Measurements from ENCODE around the gene FYB1. TPM values are rescaled to one million over a fixed set of nuclear protein-coding genes. Genes with fewer than 3 reads are reported as not detected.

FYB1 gene
- total RNA-seq, 1 donor from 2014 or later = 0.11 TPM

DNA sequence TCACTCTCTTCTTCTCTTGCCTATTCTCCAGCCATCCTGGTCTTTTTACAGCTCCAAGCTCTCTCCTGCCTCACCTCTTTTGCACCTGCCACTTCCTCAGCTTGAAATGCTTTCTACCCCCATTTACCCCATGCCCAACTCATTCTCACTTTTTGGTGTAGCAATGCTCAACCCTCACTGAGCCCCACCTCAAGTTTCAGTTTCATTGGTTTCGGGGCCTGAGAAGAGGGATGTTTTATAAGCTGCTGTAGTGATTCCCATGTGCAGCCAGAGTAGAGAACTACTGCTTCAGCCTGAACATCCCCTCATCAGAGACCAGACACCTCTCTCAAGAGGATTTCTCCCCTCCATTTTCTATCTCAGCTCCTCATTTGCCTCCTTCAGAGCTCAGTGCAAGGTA is 45.2 kb upstream of the FYB1 start:
- Mint-ChIP-seq H3K4me1 (ENCODE audit: low read depth, unreplicated experiment) (peaks cover 8% of the 10 kb centered on the region), H3K36me3 (ENCODE audit: low read depth, unreplicated experiment) (no peaks in the 10 kb centered on the region), H3K27ac (ENCODE audit: unreplicated experiment) (no peak overlapping the region), H3K27me3 (ENCODE audit: low read depth, unreplicated experiment) (peaks cover 2% of the 10 kb centered on the region), H3K9me3 (ENCODE audit: unreplicated experiment) (no peaks in the 10 kb centered on the region), H3K4me3 (ENCODE audit: unreplicated experiment) (no peak overlapping the region)
- Histone ChIP-seq H3K4me2 (ENCODE audit: low read length) (no peak overlapping the region), H2AFZ (ENCODE audit: low read depth, low read length) (no peak overlapping the region), H3K79me2 (ENCODE audit: insufficient read depth, low read length) (no peaks in the 10 kb centered on the region), H3K36me3 (ENCODE audit: insufficient read depth, low read length) (no peaks in the 10 kb centered on the region), H3K27ac (ENCODE audit: low read depth, low read length) (no peak overlapping the region), H3K4me3 (ENCODE audit: insufficient read depth, low read depth, low read length) (no peak overlapping the region), H3K27me3 (ENCODE audit: insufficient read depth, low read length) (no peaks in the 10 kb centered on the region), H3K9ac (ENCODE audit: low read length) (no peak overlapping the region), H4K20me1 (ENCODE audit: insufficient read depth, low read length) (no peaks in the 10 kb centered on the region), H3K9me3 (ENCODE audit: insufficient read depth, low read depth, low read length) (no peaks in the 10 kb centered on the region), H3K4me1 (ENCODE audit: insufficient read depth, low read length) (peaks cover 7% of the 10 kb centered on the region)
- TF ChIP-seq, protein P1, sequence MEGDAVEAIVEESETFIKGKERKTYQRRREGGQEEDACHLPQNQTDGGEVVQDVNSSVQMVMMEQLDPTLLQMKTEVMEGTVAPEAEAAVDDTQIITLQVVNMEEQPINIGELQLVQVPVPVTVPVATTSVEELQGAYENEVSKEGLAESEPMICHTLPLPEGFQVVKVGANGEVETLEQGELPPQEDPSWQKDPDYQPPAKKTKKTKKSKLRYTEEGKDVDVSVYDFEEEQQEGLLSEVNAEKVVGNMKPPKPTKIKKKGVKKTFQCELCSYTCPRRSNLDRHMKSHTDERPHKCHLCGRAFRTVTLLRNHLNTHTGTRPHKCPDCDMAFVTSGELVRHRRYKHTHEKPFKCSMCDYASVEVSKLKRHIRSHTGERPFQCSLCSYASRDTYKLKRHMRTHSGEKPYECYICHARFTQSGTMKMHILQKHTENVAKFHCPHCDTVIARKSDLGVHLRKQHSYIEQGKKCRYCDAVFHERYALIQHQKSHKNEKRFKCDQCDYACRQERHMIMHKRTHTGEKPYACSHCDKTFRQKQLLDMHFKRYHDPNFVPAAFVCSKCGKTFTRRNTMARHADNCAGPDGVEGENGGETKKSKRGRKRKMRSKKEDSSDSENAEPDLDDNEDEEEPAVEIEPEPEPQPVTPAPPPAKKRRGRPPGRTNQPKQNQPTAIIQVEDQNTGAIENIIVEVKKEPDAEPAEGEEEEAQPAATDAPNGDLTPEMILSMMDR (IDR thresholded peaks at IDR 0.05; ENCODE audit: insufficient read depth, low read depth, low read length) = no peak
- TF ChIP-seq EZH2 (IDR thresholded peaks at IDR 0.05; ENCODE audit: insufficient read depth, low read length) = no peak
- DNase-seq (ENCODE audit: low read depth) (no peak), FAIRE-seq (no peak)

DNA sequence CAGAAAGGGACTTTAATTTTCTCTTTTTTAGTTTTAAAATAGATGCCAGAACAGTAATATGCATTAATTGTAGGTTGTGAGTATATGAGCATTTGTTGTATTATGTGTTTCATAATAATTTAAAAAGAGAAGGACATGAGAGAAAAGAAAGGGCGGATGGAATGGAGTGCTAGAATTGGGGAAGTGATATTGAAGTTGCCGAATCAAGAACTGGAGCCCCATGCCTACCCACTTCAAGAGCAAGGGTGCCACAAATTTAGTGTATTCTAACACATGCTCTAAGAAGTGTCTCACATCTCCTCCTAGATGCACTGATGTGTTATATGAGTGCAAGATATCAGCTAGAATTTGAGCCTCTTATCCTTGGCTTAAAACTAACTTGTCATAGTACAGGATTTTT is 43.6 kb upstream of the FYB1 start:
- Mint-ChIP-seq H3K27me3 (ENCODE audit: low read depth, unreplicated experiment) (peaks cover 2% of the 10 kb centered on the region), H3K9me3 (ENCODE audit: unreplicated experiment) (no peaks in the 10 kb centered on the region), H3K4me3 (ENCODE audit: unreplicated experiment) (no peak overlapping the region), H3K36me3 (ENCODE audit: low read depth, unreplicated experiment) (no peaks in the 10 kb centered on the region), H3K27ac (ENCODE audit: unreplicated experiment) (no peak overlapping the region), H3K4me1 (ENCODE audit: low read depth, unreplicated experiment) (peaks cover 8% of the 10 kb centered on the region)
- Histone ChIP-seq H3K79me2 (ENCODE audit: insufficient read depth, low read length) (no peaks in the 10 kb centered on the region), H3K9me3 (ENCODE audit: insufficient read depth, low read depth, low read length) (no peaks in the 10 kb centered on the region), H3K36me3 (ENCODE audit: insufficient read depth, low read length) (no peaks in the 10 kb centered on the region), H2AFZ (ENCODE audit: low read depth, low read length) (no peak overlapping the region), H3K27me3 (ENCODE audit: insufficient read depth, low read length) (no peaks in the 10 kb centered on the region), H3K9ac (ENCODE audit: low read length) (no peak overlapping the region), H3K4me1 (ENCODE audit: insufficient read depth, low read length) (peaks cover 7% of the 10 kb centered on the region), H3K4me2 (ENCODE audit: low read length) (no peak overlapping the region), H4K20me1 (ENCODE audit: insufficient read depth, low read length) (no peaks in the 10 kb centered on the region), H3K4me3 (ENCODE audit: insufficient read depth, low read depth, low read length) (no peak overlapping the region), H3K27ac (ENCODE audit: low read depth, low read length) (no peak overlapping the region)
- DNase-seq (ENCODE audit: low read depth) = no peak
- FAIRE-seq = no peak
- TF ChIP-seq EZH2 (IDR thresholded peaks at IDR 0.05; ENCODE audit: insufficient read depth, low read length) = no peak
- TF ChIP-seq, protein P1 (IDR thresholded peaks at IDR 0.05; ENCODE audit: insufficient read depth, low read depth, low read length) = no peak

DNA sequence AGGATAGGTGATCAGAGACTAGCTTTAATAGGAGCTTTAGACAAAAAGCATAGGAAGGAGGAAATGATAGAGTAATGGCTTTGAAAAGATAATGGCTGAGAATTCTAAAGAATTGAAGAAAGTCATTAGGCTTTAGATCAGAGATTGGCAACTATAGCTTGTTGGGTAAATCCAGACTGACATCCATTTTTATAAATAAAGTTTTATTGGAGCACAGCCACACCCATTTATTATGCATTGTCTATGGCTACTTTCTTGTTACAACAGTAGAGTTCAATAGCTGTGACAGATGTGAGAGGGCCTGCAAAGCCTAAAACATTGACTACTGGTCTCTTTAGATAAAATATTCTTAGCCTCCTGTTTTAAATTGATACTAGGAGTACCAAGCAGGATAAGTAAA is 40.7 kb upstream of the FYB1 start:
- Mint-ChIP-seq H3K27me3 (ENCODE audit: low read depth, unreplicated experiment) (peaks cover 2% of the 10 kb centered on the region), H3K27ac (ENCODE audit: unreplicated experiment) (no peak overlapping the region), H3K9me3 (ENCODE audit: unreplicated experiment) (no peaks in the 10 kb centered on the region), H3K4me3 (ENCODE audit: unreplicated experiment) (no peak overlapping the region), H3K36me3 (ENCODE audit: low read depth, unreplicated experiment) (no peaks in the 10 kb centered on the region), H3K4me1 (ENCODE audit: low read depth, unreplicated experiment) (peaks cover 10% of the 10 kb centered on the region)
- no peak overlapping the region for H3K9ac ChIP-seq (ENCODE audit: low read length)
- H2AFZ ChIP-seq (ENCODE audit: low read depth, low read length) = no peak overlapping the region
- no peak overlapping the region for H3K4me2 ChIP-seq (ENCODE audit: low read length)
- H3K27ac ChIP-seq (ENCODE audit: low read depth, low read length) = no peak overlapping the region
- TF ChIP-seq EZH2 (IDR thresholded peaks at IDR 0.05; ENCODE audit: insufficient read depth, low read length) = no peak
- TF ChIP-seq, protein P1 (IDR thresholded peaks at IDR 0.05; ENCODE audit: insufficient read depth, low read depth, low read length) = no peak
- H3K9me3 ChIP-seq (ENCODE audit: insufficient read depth, low read depth, low read length) = no peaks in the 10 kb centered on the region
- no peaks in the 10 kb centered on the region for H3K36me3 ChIP-seq (ENCODE audit: insufficient read depth, low read length)
- H3K4me3 ChIP-seq (ENCODE audit: insufficient read depth, low read depth, low read length) = no peak overlapping the region
- H4K20me1 ChIP-seq (ENCODE audit: insufficient read depth, low read length) = no peaks in the 10 kb centered on the region
- peaks cover 3% of the 10 kb centered on the region for H3K4me1 ChIP-seq (ENCODE audit: insufficient read depth, low read length)
- no peaks in the 10 kb centered on the region for H3K27me3 ChIP-seq (ENCODE audit: insufficient read depth, low read length)
- no peak for FAIRE-seq
- no peaks in the 10 kb centered on the region for H3K79me2 ChIP-seq (ENCODE audit: insufficient read depth, low read length)
- DNase-seq (ENCODE audit: low read depth) = no peak
